HG03045 (cell line): ENCODE results near the gene SEC24D.

Source experiments
- ATAC-seq: cut with Tn5 transposase; IDR thresholded peaks from one replicate; pipeline ENCODE4 v1.9.1; 2021; ENCODE audit warnings: mild to moderate bottlenecking, moderate library complexity; ENCODE audit not compliant: unreplicated experiment

Gene SEC24D

DNA sequence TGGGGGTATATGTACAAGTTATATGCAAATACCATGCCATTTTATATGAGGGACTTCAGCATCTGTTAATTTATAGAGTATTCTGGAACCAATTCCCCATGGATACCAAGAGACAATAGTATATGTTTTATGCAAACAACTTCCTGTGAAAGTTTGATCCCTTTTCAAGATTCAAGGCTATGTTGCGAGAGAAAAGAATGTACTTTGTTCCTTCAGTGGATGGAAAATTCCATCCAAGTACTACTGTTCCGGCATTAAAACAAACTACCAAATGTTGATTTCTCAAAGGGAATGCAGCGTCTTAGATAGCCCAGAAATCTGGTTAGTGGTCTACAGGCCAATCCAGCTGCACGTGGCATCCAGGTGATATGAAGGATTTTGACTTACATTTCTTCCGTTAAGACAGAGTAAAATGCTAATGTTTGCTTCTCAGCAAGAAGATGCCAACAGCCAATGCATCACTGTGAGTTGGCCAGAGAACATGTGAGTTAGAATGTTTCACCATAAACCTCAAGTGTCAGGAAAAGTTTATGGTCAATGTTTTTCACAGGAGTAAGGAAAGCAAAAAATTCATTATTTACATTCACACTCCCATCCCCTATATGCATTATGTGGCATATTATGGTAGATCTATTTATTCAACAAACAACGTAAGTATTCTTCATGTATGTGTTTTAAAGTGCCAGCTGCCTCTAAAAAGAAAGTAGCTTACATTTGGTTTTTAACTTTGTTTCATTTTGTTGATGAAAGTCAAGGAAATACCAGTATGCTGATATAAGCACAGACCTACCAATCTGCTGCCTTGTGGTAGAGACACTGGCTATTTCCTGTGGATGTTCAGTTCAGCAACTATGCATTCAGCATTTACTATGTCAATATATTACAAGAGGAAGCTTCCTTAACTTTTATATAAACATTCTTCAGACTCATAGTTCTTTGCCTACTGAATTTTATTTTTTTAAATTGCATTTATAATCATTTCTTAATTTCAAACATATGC is 106.3 kb downstream of the SEC24D start:
- no peak for ATAC-seq

DNA sequence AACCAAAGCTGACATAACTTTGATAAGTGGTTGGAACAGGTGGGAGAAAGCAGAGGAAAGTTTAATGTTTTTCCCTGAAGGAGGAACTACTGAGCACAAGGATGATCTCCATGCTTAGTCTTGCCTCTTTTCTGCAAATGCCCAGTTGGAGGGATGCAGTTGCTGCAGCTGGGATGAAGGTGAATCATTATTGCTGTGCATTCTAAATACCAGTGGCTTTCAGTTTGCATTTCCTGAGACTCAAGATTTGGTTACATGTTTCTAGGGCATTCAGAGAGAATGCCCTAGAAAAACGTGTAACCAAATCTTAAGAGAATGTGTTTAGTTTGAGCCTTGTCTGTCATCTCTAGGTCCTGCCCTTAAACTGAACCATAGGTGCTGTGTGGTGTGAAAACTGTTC is 108.6 kb downstream of the SEC24D start:
- ATAC-seq = no peak

DNA sequence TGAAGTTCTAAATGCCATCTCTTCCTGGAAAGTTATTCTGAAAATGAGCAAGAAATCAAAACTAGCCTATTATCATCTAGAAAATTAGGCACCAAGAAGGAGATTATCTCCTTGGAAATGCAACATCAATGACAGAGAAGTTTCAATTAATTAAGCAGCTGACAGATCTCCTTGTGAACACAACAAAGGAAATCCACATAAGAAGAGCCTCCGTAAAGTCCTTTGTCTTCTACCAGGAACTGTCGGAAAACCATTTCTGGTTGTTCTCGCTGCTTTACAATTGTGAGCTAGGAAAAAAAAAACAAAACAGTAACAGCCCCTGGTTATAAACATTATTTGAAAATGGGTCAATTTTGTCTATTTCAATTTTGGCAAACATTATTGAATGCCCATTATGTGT is 112.6 kb downstream of the SEC24D start:
- ATAC-seq = no peak

DNA sequence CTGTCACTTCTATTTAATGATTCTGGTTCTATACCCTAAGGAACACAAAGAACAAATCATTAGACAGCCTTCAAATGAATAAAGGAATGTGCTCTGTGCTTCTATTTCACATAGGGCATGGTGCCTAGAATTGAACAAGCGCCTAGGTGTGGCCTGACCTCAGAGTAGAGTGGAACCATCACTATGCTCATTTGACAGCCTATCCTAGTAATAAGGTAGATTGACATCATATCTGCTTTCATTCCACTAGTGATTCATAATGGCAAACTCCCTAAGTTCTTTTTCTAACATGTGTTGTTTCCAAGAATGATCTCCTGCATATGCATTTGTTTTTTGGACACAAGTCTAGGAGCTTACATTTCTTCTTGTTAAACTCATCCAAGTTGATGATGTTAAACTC is 114.2 kb downstream of the SEC24D start:
- ATAC-seq = no peak

DNA sequence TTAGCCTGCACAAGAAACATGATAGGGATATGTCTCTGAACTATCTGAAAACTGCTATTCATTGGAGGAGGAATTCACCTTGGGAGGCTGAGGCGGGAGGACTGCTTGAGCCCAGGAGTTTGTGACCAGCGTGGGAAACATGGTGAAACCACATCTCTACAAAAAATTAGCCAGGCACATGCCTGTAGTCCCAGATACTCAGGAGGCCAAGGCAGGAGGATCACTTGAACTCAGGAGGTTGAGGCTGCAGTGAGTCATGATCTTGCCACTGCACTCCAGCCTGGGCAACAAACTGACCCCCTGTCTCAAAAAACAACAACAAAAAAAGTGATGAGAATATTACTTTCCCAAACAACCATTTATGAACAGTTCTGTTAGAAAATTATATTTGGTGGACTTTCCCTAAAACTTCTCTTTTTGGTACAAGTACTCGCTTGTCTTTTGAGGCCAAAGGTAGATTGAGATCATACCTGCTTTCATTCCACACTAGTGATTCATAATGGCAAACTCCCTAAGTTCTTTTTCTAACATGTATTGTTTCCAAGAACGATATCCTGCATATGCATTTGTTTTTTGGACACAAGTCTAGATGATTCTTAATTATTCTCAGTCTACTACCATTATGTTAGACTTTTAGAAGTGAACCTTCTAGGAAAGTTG is 117.3 kb downstream of the SEC24D start:
- ATAC-seq = no peak

DNA sequence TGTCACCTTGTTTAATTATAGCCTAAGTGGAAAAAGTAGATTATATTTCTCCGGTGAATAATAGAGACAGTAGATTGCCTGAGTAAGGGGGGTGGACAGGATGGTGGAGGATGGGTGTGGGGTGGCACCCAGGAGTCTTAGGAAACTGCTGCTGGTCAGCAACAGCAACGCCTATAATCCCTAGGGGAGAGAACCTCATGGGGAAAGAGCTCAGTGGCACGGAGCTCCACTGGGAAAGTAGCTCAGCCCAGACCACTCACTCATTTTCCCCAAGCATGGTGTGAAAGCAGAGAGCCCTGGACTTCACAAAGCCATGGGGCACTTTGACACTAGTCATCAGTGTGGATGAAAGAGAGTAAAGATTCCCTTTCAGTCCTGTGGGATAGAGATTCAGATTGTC is 119.6 kb downstream of the SEC24D start:
- ATAC-seq = no peak

DNA sequence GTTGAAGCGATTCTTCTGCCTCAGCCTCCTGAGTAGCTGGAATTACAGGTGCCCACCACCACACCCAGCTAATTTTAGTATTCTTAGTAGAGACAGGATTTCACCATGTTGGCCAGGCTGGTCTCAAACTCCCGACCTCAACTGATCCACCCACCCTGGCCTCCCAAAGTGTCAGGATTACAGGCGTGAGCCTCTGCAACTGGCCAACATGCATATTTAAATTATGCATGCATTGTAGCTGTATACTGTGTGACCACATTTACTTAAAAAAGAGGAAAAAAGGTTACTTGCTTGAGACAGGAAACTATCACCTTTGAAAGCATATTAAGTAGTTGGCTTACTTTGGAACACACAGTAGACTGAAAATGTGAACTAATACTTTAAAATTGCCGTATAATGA is 121.2 kb downstream of the SEC24D start:
- no peak for ATAC-seq

- ATAC-seq = no peak
These were observed 123.1 kb downstream of the SEC24D start for GRCh38 chr4:118712872-118713271.

GRCh38 chr4:118711052-118711451 is 124.9 kb downstream of the SEC24D start:
- ATAC-seq = no peak

DNA sequence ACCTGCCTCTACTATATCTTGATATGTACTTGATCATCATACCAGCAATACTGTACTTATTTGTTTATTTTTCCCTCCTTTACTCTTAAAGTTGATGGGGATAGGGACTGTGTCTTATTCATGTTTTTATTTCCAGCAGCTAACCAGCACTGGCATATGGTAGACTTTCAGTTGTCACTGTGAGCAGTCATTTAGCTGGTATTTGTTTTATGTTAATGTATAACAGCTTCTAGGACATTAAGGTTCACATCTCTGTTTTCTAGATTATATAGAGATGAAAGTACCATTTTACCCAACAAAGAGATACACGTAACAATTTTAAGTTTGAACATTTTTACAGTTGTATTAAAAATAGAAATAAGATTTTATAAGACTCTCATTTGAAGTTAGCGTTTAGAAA is 132.8 kb downstream of the SEC24D start:
- no peak for ATAC-seq

DNA sequence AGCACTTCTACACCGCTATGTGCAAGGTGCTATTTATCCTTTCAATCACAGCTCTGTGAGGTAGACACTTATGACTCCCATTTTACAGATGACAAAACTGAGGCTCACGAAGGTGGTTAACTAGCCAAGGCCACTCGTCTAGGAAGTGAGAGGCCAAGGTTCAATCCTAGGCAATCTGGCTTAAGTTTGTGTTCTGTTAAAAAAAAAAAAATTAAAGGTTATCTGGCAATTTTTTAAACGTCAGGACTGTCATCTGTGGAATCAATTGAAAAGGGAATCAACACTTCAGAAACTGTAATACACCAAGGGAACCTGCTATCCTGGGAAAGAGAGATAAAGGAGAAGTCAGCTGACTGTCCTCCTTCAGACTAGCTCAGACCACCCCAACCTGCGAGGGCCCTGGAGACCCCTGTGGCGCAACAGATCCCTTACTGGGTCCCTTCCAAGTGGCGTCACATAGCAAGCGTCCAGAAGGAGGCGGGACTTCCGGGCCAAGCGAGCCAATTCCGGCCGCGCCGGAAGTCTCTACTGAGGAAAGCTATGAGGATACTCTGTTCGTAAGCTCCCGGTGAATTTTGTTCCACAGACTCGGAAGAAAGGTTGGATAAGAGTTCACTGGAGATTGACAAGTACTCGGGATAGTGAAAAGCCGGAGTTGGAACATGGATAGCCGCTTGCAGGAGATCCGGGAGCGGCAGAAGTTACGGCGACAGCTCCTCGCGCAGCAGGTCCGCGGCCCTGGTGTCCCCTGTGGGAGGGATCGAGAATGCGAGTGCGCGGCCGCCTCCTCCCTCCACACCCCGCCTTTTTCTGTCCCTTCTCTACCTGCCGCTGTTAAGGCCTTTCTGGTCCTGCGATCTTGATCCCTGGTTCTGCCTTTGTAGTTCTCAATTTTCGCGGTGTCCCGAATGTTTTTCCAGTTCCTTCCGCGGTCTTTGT is 150.8 kb downstream of the SEC24D start, which contains the start of gene METTL14:
Gene METTL14, plus strand, starts transcription at position 520 of the 939 bp plus-strand sequence. Its CDS starts 143 bp downstream, at position 663.
- peak; percentile 100 for ATAC-seq

DNA sequence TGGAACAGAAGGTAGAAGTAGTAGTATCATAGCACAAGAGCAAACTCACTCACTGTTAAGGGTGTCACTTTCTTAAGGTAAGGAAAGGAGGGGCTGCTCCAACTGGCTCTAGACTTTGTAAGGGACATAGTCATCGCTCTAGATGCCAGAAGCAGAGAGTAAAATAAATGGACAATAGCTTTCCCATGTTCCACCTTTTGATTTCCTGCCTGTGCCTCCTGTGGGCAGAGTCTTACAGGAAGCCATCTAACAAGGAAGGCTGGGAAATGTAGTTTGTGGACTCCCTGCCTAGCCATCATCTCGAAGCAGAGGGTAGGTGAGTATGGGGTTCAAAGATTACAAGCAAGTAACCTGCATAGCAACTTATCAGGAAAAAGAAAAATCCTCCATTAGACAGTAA is 152.4 kb downstream of the SEC24D start:
- ATAC-seq = no peak

- ATAC-seq = no peak
These were observed 153.0 kb downstream of the SEC24D start for GRCh38 chr4:118682928-118683327.

DNA sequence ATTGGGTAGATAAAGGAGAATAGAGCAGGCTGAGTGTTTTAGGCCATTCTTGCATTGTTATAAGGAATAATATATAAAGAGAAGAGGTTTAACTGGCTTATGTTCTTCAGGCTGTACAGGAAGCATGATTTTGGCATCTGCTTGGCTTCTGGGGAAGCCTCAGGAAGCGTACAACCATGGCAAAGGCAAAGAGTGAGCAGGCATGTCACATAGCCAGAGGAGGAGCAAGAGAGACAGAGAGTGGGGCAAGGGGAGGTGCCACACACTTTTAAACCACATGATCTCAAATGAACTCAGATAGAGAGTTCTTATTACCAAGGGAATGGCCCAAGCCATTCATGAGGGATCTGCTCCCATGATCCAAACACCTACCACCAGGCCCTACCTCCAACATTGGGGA is 155.1 kb downstream of the SEC24D start:
- ATAC-seq = no peak

DNA sequence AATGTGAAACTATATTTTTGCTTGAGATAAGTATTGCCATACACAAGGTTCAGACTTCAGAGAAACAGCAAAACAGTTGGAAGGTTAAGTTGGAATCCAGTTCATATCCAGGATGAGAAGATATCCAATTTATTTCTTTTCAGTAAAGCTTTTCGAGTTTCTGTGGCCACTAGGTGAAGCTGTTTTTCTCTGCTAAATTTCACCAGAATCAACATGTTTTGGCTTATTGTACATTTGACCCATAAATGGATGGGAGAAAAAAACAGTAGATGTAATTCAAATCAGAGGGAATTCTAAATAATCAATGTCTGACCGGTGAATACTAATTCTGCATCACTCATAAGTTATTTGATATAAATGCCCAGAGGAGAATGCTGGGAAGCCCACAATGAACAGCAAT is 159.8 kb downstream of the SEC24D start:
- ATAC-seq = no peak
